ENCODE measurements around the gene PIGZ. TPM values are rescaled to one million over a fixed set of nuclear protein-coding genes. Genes with fewer than 3 reads are reported as not detected.

Gene PIGZ
- total RNA-seq, 1 experiment from 2014 or later = 0.15 TPM

DNA sequence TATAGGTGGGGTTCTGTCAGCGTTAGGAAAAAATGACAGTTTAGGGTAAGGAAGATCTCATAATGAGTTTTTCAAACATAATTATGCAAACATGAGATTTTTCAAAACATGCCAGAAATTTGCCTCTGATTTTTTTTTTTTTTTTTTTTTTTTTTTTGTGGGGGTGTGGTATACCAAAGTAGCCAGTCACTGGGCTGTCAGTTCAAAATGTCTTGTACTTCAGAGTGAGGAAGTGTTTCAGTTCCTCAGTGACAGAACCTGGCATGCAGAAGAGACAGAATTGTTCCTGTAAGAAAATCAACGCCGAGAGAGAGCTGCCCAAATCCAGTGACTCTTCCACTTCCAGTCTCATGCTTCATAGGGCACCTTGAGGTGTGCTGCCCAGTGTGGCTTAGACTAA, 36.0 kb downstream of the PIGZ start:
- no peak overlapping the region for H2AFZ ChIP-seq (ENCODE audit: low read length)
- no peak overlapping the region for H3K4me2 ChIP-seq (ENCODE audit: insufficient read depth, insufficient read length, low read length)
- H3K27ac ChIP-seq (ENCODE audit: insufficient read length, low read depth, low read length) = no peak overlapping the region
- H3T11ph ChIP-seq (ENCODE audit: low read length) = no peak overlapping the region
- no peaks in the 10 kb centered on the region for H3K9me3 ChIP-seq (ENCODE audit: control insufficient read depth, low read depth, low read length)
- Mint-ChIP-seq H3K9me3 (no peaks in the 10 kb centered on the region), H3K4me1 (0 out of 4 replicates have a peak, but pooled peaks cover 0 to 2% of the 10 kb centered on the region in 2 experiments), H3K27me3 (ENCODE audit: low read depth) (no peaks in the 10 kb centered on the region), H3K27ac (no peak overlapping the region), H3K4me3 (no peak overlapping the region), H3K36me3 (ENCODE audit: insufficient read depth in 1 of 3, low read depth in 3 of 3) (peaks cover 33 to 75% (median 74%) of the 10 kb centered on the region in 3 experiments; a peak in 6 of 7 replicates)
- no peak overlapping the region for H3K56ac ChIP-seq (ENCODE audit: insufficient read length, low read depth, low read length)
- no peaks in the 10 kb centered on the region for H3K79me1 ChIP-seq (ENCODE audit: insufficient read depth, low read depth, low read length, poor library complexity, severe bottlenecking)
- no peak overlapping the region for H2BK5ac ChIP-seq (ENCODE audit: insufficient read length, low read length)
- no peak overlapping the region for H3K14ac ChIP-seq (ENCODE audit: insufficient read depth, low read length)
- H2BK12ac ChIP-seq (ENCODE audit: insufficient read length, low read depth, low read length) = no peak overlapping the region
- H2AK5ac ChIP-seq (ENCODE audit: insufficient read length, low read length) = no peak overlapping the region
- H4K5ac ChIP-seq (ENCODE audit: insufficient read length, low read depth, low read length) = no peak overlapping the region
- no peak overlapping the region for H3K4ac ChIP-seq (ENCODE audit: low read depth, low read length)
- DNase-seq = no peak
- no CpG with 5 or more reads among the region's 3 CpGs for WGBS (ENCODE audit: extremely low coverage, insufficient read length, low lambda C conversion rate)
- no peak overlapping the region for H4K91ac ChIP-seq (ENCODE audit: insufficient read length, low read depth, low read length)
- no peak overlapping the region for H4K8ac ChIP-seq (replicated peaks; ENCODE audit: insufficient read length, low read depth, low read length)
- H4K20me1 ChIP-seq (ENCODE audit: control insufficient read depth, insufficient read depth, insufficient read length) = no peaks in the 10 kb centered on the region
- no peak overlapping the region for H3K23ac ChIP-seq (ENCODE audit: insufficient read length, low read depth, low read length)
- H2BK120ac ChIP-seq (ENCODE audit: low read depth, low read length, poor library complexity, severe bottlenecking) = no peak overlapping the region
- no peaks in the 10 kb centered on the region for H3K4me1 ChIP-seq (ENCODE audit: insufficient read depth, low read length)
- H3K79me2 ChIP-seq (ENCODE audit: insufficient read depth, low read length) = no peaks in the 10 kb centered on the region
- no peaks in the 10 kb centered on the region for H3K23me2 ChIP-seq (ENCODE audit: insufficient read length, low read depth, low read length, poor library complexity, severe bottlenecking)
- H3K9ac ChIP-seq (ENCODE audit: extremely low read depth, insufficient read length, low read length) = no peak overlapping the region
- no peak overlapping the region for H2BK20ac ChIP-seq (ENCODE audit: low read depth, low read length, poor library complexity, severe bottlenecking)
- TF ChIP-seq, protein P1, sequence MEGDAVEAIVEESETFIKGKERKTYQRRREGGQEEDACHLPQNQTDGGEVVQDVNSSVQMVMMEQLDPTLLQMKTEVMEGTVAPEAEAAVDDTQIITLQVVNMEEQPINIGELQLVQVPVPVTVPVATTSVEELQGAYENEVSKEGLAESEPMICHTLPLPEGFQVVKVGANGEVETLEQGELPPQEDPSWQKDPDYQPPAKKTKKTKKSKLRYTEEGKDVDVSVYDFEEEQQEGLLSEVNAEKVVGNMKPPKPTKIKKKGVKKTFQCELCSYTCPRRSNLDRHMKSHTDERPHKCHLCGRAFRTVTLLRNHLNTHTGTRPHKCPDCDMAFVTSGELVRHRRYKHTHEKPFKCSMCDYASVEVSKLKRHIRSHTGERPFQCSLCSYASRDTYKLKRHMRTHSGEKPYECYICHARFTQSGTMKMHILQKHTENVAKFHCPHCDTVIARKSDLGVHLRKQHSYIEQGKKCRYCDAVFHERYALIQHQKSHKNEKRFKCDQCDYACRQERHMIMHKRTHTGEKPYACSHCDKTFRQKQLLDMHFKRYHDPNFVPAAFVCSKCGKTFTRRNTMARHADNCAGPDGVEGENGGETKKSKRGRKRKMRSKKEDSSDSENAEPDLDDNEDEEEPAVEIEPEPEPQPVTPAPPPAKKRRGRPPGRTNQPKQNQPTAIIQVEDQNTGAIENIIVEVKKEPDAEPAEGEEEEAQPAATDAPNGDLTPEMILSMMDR (conservative IDR thresholded peaks at IDR 0.05) = no peak
- no peak overlapping the region for H3K18ac ChIP-seq (ENCODE audit: insufficient read length, low read depth, low read length)
- H2BK15ac ChIP-seq (ENCODE audit: low read depth, low read length) = no peak overlapping the region
- no peaks in the 10 kb centered on the region for H3K27me3 ChIP-seq (ENCODE audit: insufficient read depth, low read length)
